Measurements from ENCODE around the gene GIT2.
"Not testable (repeated sequence)": the region's sequence is repeated elsewhere in the genome, so short reads cannot be mapped to it uniquely, and the experiment has no call there.

Gene GIT2

GRCh38 chr12:109902891-109903418 is 93.2 kb downstream of the GIT2 start:
- Histone ChIP-seq H3K4me3 (ENCODE audit: low read depth, low read length) (no peak overlapping the region), H3K27me3 (ENCODE audit: insufficient read depth, low read length) (no peaks in the 10 kb centered on the region), H3K36me3 (ENCODE audit: insufficient read depth, low read length) (peaks cover 17% of the 10 kb centered on the region; the same call in 1 of the 2 replicates), H3K79me2 (ENCODE audit: control insufficient read depth, insufficient read depth, low read length, unreplicated experiment) (peaks cover 18% of the 10 kb centered on the region), H3K27ac (ENCODE audit: low read depth, low read length) (no peak overlapping the region), H3K4me1 (ENCODE audit: control insufficient read depth, insufficient read depth, low read length, unreplicated experiment) (peaks cover 15% of the 10 kb centered on the region), H2AFZ (ENCODE audit: low read length, unreplicated experiment) (no peak overlapping the region)

- Histone ChIP-seq H3K27ac (ENCODE audit: low read depth, low read length) (peak overlapping the region; percentile 75; the same call in 1 of the 2 replicates), H2AFZ (ENCODE audit: low read length, unreplicated experiment) (peak overlapping the region; percentile 70), H3K36me3 (ENCODE audit: insufficient read depth, low read length) (peaks cover 17% of the 10 kb centered on the region; the same call in 1 of the 2 replicates), H3K4me1 (ENCODE audit: control insufficient read depth, insufficient read depth, low read length, unreplicated experiment) (peaks cover 15% of the 10 kb centered on the region), H3K79me2 (ENCODE audit: control insufficient read depth, insufficient read depth, low read length, unreplicated experiment) (peaks cover 18% of the 10 kb centered on the region), H3K4me3 (ENCODE audit: low read depth, low read length) (peak overlapping the region; percentile 81), H3K27me3 (ENCODE audit: insufficient read depth, low read length) (no peaks in the 10 kb centered on the region)
Measured at GRCh38 chr12:109900752-109901580, 95.2 kb downstream of the GIT2 start.

- Histone ChIP-seq H3K27ac (ENCODE audit: low read depth, low read length) (peak within 1 kb of the TSS; percentile 75), H3K79me2 (ENCODE audit: control insufficient read depth, insufficient read depth, low read length, unreplicated experiment) (peaks cover 18% of the 10 kb centered on the region), H3K36me3 (ENCODE audit: insufficient read depth, low read length) (peaks cover 17% of the 10 kb centered on the region; the same call in 1 of the 2 replicates), H3K4me3 (ENCODE audit: low read depth, low read length) (peak within 1 kb of the TSS; percentile 81), H3K4me1 (ENCODE audit: control insufficient read depth, insufficient read depth, low read length, unreplicated experiment) (peaks cover 15% of the 10 kb centered on the region), H2AFZ (ENCODE audit: low read length, unreplicated experiment) (peak within 1 kb of the TSS; percentile 93), H3K27me3 (ENCODE audit: insufficient read depth, low read length) (no peaks in the 10 kb centered on the region)
Measured at GRCh38 chr12:109899783-109900751, 96.1 kb downstream of the GIT2 start, which contains the start of gene TCHP. Gene TCHP (plus strand): TSS chr12:109900274. CDS start chr12:109903027, 2,753 bp downstream.

- peaks cover 11% of the 10 kb centered on the region; the same call in 1 of the 2 replicates for H3K36me3 ChIP-seq (ENCODE audit: insufficient read depth, low read length)
- H3K4me3 ChIP-seq (ENCODE audit: low read depth, low read length) = peak overlapping the region; percentile 81
- H3K4me1 ChIP-seq (ENCODE audit: control insufficient read depth, insufficient read depth, low read length, unreplicated experiment) = peaks cover 15% of the 10 kb centered on the region
- H3K27ac ChIP-seq (ENCODE audit: low read depth, low read length) = peak overlapping the region; percentile 75; the same call in 1 of the 2 replicates
- H3K27me3 ChIP-seq (ENCODE audit: insufficient read depth, low read length) = not testable (repeated sequence)
- H3K79me2 ChIP-seq (ENCODE audit: control insufficient read depth, insufficient read depth, low read length, unreplicated experiment) = peaks cover 18% of the 10 kb centered on the region
- peak overlapping the region; percentile 93 for H2AFZ ChIP-seq (ENCODE audit: low read length, unreplicated experiment)
Measured at GRCh38 chr12:109899345-109899744, 96.8 kb downstream of the GIT2 start.

- peaks cover 18% of the 10 kb centered on the region for H3K79me2 ChIP-seq (ENCODE audit: control insufficient read depth, insufficient read depth, low read length, unreplicated experiment)
- H2AFZ ChIP-seq (ENCODE audit: low read length, unreplicated experiment) = no peak overlapping the region
- no peaks in the 10 kb centered on the region for H3K27me3 ChIP-seq (ENCODE audit: insufficient read depth, low read length)
- no peaks in the 10 kb centered on the region for H3K36me3 ChIP-seq (ENCODE audit: insufficient read depth, low read length)
- H3K27ac ChIP-seq (ENCODE audit: low read depth, low read length) = no peak overlapping the region
- H3K4me1 ChIP-seq (ENCODE audit: control insufficient read depth, insufficient read depth, low read length, unreplicated experiment) = peaks cover 15% of the 10 kb centered on the region
- no peak overlapping the region for H3K4me3 ChIP-seq (ENCODE audit: low read depth, low read length)
Measured at GRCh38 chr12:109897029-109897428, 99.1 kb downstream of the GIT2 start.

- H3K27ac ChIP-seq (ENCODE audit: low read depth, low read length) = no peak overlapping the region
- H3K79me2 ChIP-seq (ENCODE audit: control insufficient read depth, insufficient read depth, low read length, unreplicated experiment) = peaks cover 13% of the 10 kb centered on the region
- no peaks in the 10 kb centered on the region for H3K36me3 ChIP-seq (ENCODE audit: insufficient read depth, low read length)
- no peak overlapping the region for H2AFZ ChIP-seq (ENCODE audit: low read length, unreplicated experiment)
- H3K4me3 ChIP-seq (ENCODE audit: low read depth, low read length) = no peak overlapping the region
- peaks cover 11% of the 10 kb centered on the region for H3K4me1 ChIP-seq (ENCODE audit: control insufficient read depth, insufficient read depth, low read length, unreplicated experiment)
- no peaks in the 10 kb centered on the region for H3K27me3 ChIP-seq (ENCODE audit: insufficient read depth, low read length)
Measured at GRCh38 chr12:109896188-109896587, 100.0 kb downstream of the GIT2 start.

GRCh38 chr12:109894939-109895338 is 101.2 kb downstream of the GIT2 start:
- Histone ChIP-seq H3K27ac (ENCODE audit: low read depth, low read length) (no peak overlapping the region), H2AFZ (ENCODE audit: low read length, unreplicated experiment) (no peak overlapping the region), H3K79me2 (ENCODE audit: control insufficient read depth, insufficient read depth, low read length, unreplicated experiment) (peaks cover 3% of the 10 kb centered on the region), H3K4me3 (ENCODE audit: low read depth, low read length) (no peak overlapping the region), H3K4me1 (ENCODE audit: control insufficient read depth, insufficient read depth, low read length, unreplicated experiment) (peaks cover 11% of the 10 kb centered on the region), H3K36me3 (ENCODE audit: insufficient read depth, low read length) (no peaks in the 10 kb centered on the region), H3K27me3 (ENCODE audit: insufficient read depth, low read length) (no peaks in the 10 kb centered on the region)

GRCh38 chr12:109893261-109893995 is 102.7 kb downstream of the GIT2 start:
- Histone ChIP-seq H3K27me3 (ENCODE audit: insufficient read depth, low read length) (no peaks in the 10 kb centered on the region), H2AFZ (ENCODE audit: low read length, unreplicated experiment) (no peak overlapping the region), H3K4me3 (ENCODE audit: low read depth, low read length) (no peak overlapping the region), H3K4me1 (ENCODE audit: control insufficient read depth, insufficient read depth, low read length, unreplicated experiment) (peaks cover 15% of the 10 kb centered on the region), H3K27ac (ENCODE audit: low read depth, low read length) (no peak overlapping the region), H3K79me2 (ENCODE audit: control insufficient read depth, insufficient read depth, low read length, unreplicated experiment) (no peaks in the 10 kb centered on the region), H3K36me3 (ENCODE audit: insufficient read depth, low read length) (no peaks in the 10 kb centered on the region)

GRCh38 chr12:109892748-109893147 is 103.4 kb downstream of the GIT2 start:
- Histone ChIP-seq H3K36me3 (ENCODE audit: insufficient read depth, low read length) (no peaks in the 10 kb centered on the region), H2AFZ (ENCODE audit: low read length, unreplicated experiment) (no peak overlapping the region), H3K27ac (ENCODE audit: low read depth, low read length) (no peak overlapping the region)

More at GRCh38 chr12:109892748-109893147, 103.4 kb downstream of the GIT2 start:
- Histone ChIP-seq H3K4me1 (ENCODE audit: control insufficient read depth, insufficient read depth, low read length, unreplicated experiment) (peaks cover 19% of the 10 kb centered on the region), H3K27me3 (ENCODE audit: insufficient read depth, low read length) (no peaks in the 10 kb centered on the region), H3K79me2 (ENCODE audit: control insufficient read depth, insufficient read depth, low read length, unreplicated experiment) (no peaks in the 10 kb centered on the region), H3K4me3 (ENCODE audit: low read depth, low read length) (no peak overlapping the region)
